ENCODE results near the gene BHLHE40. TPM values are rescaled to one million over a fixed set of nuclear protein-coding genes. Genes with fewer than 3 reads are reported as not detected.

BHLHE40 gene
- total RNA-seq, 2 experiments from 2014 or later = 167 to 182 TPM

- no peaks in the 10 kb centered on the region for H3K36me3 ChIP-seq (ENCODE audit: insufficient read depth, low read length)
- no peaks in the 10 kb centered on the region for H3K4me1 Mint-ChIP-seq (ENCODE audit: low read depth)
- no peak overlapping the region for H3K4me3 ChIP-seq (ENCODE audit: low read length)
- DNase-seq (no peak), ATAC-seq (ENCODE audit: poor library complexity) (no peak)
- no peaks in the 10 kb centered on the region for H3K9me3 Mint-ChIP-seq
- H3K27ac Mint-ChIP-seq = no peak overlapping the region
- H3K27me3 ChIP-seq (ENCODE audit: control insufficient read depth in 1 of 2, insufficient read depth in 2 of 2, low read length in 2 of 2) = no peaks in the 10 kb centered on the region
- H3K27me3 Mint-ChIP-seq = no peaks in the 10 kb centered on the region
- ChIA-PET CTCF (no interaction called here), POLR2A (no interaction called here)
- H3K4me1 ChIP-seq (ENCODE audit: insufficient read depth, low read length) = no peaks in the 10 kb centered on the region
- no peak overlapping the region for H3K27ac ChIP-seq (ENCODE audit: low read depth in 1 of 2, low read length in 2 of 2)
- TF ChIP-seq, protein P1, sequence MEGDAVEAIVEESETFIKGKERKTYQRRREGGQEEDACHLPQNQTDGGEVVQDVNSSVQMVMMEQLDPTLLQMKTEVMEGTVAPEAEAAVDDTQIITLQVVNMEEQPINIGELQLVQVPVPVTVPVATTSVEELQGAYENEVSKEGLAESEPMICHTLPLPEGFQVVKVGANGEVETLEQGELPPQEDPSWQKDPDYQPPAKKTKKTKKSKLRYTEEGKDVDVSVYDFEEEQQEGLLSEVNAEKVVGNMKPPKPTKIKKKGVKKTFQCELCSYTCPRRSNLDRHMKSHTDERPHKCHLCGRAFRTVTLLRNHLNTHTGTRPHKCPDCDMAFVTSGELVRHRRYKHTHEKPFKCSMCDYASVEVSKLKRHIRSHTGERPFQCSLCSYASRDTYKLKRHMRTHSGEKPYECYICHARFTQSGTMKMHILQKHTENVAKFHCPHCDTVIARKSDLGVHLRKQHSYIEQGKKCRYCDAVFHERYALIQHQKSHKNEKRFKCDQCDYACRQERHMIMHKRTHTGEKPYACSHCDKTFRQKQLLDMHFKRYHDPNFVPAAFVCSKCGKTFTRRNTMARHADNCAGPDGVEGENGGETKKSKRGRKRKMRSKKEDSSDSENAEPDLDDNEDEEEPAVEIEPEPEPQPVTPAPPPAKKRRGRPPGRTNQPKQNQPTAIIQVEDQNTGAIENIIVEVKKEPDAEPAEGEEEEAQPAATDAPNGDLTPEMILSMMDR (IDR thresholded peaks at IDR 0.05) = no peak
- no peak overlapping the region for H3K4me3 Mint-ChIP-seq
- no peaks in the 10 kb centered on the region for H3K9me3 ChIP-seq (ENCODE audit: control insufficient read depth in 1 of 2, insufficient read depth in 1 of 2, low read length in 2 of 2)
- H3K36me3 Mint-ChIP-seq (ENCODE audit: low read depth) = no peaks in the 10 kb centered on the region
- intact Hi-C loops (cut with DNase I, micrococcal nuclease) = no loop called here
Measured at GRCh38 chr3:5032844-5033243, 53.6 kb downstream of the BHLHE40 start.

Other genes with a start within 250 kb of the BHLHE40 start
- gene ARL8B, start 142.9 kb downstream of the BHLHE40 start, total RNA-seq = 10 to 100 TPM; 48.5 to 49.7 TPM
- gene EDEM1, start 208.3 kb downstream of the BHLHE40 start, total RNA-seq = 100 to 1,000 TPM; 106 to 114 TPM

All from CD4-positive, alpha-beta T cell (primary cell).